Stimulated activated CD8-positive, alpha-beta memory T cell treated with anti-CD3 and anti-CD28 coated beads, Interleukin-7, amount 100 ng/mL, for 48 hours (primary cell): Measurements from ENCODE around the gene CUL1.

Experiments
- DNase-seq, 2 donors: peaks; one replicate each; pipeline ENCODE4 v3.0.0-alpha.2; 2020; ENCODE audit warnings: low read depth in 1 of 2; ENCODE audit errors: extremely low read depth in 1 of 2

CUL1 gene

DNA sequence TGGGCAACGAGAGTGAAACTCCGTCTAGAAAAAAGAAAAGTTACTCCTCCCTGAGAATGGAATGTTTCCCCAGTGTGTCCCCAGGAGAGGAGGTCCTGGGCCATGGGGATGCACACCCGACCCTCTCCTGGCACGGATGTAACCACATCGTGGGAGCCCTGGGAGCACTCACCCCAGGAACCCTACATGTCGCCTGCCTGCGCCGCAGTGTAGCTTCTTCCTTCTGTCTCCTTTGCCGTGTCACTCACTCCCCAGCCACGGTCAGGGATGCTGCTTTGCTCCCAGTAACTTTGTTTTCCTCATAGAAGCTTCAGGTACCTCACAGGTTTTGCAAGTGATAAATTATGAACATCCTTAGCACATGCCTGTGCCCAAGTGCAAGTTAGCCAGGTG lies 103.4 kb downstream of the CUL1 start:
- DNase-seq, result no peak

DNA sequence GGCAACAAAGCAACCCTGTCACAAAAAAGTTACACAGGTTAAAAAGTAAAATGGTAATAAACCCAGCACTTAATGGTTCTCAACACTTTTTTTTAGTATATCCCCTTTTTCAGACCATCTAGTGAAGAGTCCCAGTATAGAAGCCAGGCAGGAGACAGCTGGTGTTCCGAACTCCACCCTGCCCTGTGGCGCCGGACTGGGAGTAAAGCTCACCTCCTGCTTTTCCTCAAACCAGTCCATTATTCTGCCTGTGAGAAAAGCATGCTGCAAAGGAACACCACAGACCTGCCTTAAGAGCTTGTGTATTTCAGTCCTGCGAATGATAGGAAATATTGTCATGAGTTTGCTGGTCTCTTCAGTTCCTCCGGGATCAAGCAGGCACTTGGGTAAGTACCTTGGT lies 104.4 kb downstream of the CUL1 start:
- no peak for DNase-seq

DNA sequence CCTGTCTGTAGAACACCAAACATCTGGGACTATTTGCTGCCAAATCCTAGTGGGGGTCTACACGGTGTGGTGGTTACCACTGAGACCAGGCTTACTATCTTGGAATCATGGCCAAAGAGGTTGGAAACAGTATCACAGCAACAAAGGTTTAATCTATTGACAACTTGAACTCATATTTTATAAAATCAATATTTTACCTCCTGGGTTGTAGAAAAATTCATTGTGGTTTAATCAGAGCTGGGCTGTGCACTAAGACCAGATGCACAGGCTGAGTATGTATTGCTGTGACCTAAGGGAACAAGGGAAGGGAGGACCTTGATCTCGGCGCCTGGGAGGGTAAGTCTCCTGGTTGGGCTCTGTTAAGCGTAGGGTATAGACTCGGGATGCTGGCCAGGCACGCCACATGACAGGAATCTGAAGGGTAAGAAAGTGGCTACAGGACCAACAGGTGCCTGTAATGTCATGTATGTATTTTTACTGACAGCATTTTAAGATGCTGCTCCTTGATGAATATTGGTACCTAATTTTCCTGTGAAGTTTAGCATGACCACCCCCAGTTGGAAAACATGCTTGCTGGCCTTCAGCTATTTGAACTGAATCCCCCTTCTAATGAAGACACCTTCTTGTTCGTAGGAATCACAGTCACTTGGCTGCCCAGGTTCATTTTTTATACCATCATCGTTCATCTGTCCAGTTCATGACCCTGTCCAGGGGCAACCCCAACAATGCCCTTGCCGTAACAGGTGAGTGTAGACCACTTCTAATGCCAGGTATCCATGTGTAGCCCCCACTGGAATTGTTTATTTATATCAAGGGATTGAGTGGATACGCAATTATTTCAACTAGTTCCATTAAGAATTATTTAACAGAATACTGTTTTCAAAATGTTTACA lies 105.9 kb downstream of the CUL1 start:
- no peak for DNase-seq

DNA sequence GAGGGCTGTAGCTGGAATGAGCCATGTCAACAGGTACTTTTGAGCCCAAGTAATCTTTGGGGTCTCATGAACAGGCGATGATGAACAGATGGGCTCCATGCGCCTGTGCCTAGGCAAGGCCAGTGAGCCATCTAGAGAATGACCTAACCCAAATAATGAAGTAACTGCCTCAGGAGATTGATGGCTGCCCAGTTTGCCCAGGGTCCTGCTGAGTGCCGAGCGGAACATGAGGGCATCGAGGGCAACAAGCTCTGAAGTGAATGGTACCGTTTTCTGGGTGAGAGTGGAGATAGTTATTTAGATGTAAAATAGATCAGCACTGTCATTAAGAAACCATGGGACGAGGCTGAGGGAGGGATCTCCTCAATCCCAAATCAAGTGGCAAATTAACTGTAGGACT lies 107.5 kb downstream of the CUL1 start:
- DNase-seq, result no peak

DNA sequence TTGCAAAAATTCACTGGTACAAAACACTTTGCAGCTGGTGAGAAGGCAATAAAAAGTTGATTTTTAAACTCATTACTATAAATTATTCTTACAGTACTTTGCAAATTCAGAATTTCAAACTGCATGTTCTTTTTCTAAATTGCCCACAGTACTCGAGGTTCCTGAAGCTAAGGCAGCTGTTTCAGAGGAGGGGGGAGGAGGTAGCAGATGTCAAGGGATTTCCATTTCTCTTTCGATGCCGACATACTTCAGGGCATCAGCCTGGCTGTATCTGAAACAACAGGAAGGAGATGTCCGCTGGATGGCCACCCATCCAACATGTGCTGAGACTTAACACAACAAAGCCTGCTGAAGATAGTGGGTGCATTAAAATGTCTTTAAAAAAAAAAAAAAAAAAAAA lies 108.7 kb downstream of the CUL1 start:
- DNase-seq, result no peak

DNA sequence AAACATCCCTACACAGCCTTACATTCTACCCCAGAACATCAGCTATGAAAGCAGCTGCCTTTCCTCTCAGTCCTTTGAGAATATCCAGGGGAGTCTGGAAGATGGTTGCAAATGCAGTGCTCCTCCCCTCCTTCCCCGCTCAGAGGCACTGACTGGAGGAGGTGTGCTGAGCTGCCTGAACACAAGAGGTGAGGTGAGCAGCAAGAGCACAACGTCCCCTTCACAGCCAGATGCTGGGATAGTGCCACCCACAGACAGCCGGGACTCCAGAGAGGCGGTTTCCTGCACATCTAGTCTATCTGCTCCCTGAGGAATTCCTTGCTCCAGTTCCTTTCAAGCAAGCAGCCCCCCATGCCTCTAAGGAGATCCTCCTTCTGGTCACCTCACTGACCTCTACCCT lies 111.2 kb downstream of the CUL1 start:
- DNase-seq, result no peak

DNA sequence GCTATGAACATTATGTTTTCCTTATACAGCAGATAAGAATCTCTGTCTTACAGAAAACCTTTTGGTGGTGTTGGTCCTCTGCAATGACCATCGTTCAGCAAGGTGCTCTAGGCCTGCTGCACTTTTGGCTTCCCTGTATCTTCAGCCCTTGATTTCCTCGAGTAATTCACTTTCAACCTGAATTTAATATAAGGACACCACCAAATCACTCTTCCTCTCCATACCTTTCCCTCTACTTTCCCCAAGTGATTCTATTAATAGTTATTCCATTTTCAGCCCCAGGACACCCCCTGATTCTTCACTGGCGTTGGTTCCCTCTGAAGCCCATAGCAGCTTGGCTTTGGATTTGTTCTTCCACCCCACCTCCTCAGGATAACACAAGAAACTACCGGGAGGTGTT lies 113.2 kb downstream of the CUL1 start:
- DNase-seq, result no peak

DNA sequence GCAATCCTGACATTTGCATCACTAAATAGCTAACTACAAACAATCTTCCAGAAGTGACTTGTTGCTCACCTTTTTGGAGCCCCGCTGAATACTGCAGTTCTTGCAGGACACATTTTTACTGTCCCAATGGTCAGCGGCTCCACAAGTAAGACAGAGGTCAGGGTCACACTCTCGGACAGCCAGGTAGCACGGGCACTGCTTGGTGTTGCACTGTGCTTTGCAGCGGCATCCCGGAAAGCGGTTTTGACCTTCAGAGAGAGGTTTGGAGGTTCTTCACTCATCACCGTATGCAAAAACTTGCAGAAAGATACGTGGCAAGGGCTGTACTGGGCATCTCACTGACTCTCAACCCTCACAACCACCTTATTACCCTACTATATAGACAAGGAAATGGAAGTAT lies 115.2 kb downstream of the CUL1 start:
- no peak for DNase-seq

DNA sequence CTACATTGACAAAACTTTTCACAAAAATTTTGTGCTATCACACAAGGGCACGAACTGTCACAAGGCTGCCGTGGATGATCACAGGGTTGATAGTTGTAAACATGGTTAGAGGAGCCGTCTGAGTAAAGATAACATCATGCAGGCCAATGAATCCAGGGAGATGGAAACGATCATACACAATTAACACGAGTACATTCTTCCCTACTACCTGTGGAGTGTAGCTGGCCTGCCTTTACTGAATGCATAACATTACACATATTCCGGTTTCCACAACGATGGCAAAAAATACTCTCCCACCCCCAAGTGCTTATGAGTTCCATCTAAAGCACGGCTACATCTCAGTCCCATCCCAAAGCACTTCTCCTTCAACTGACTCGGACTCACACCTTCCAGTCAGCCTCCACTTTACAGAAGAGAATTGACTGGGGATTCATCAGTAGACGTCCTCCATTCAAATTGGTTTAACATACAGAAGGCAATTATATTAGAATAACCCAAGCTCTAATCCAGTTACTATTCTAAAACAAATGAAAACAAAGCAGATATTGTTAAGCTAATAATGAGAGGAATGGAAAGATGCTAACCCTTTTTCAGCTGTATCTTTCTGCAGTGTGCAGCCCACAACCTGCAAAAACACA lies 116.3 kb downstream of the CUL1 start:
- DNase-seq, result no peak

DNA sequence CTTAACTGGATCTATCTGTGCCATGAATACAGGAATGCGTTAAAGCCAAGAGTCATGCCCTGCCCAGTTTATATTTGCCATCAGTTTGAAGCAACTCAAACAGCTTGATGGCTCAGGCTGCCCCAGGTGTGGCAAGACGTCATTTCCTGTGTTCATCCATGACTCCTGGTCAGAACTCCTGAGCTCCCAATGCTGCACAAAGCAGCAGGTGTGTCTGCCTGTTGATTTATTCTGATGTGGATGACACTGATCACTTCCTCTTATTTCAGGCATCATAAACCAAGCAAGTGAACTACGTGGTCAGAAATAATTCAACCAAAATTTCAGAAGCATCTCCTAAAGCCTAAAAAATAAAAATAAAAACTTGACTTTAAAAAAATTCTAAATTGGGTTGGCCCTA lies 116.9 kb downstream of the CUL1 start:
- DNase-seq, result no peak

DNA sequence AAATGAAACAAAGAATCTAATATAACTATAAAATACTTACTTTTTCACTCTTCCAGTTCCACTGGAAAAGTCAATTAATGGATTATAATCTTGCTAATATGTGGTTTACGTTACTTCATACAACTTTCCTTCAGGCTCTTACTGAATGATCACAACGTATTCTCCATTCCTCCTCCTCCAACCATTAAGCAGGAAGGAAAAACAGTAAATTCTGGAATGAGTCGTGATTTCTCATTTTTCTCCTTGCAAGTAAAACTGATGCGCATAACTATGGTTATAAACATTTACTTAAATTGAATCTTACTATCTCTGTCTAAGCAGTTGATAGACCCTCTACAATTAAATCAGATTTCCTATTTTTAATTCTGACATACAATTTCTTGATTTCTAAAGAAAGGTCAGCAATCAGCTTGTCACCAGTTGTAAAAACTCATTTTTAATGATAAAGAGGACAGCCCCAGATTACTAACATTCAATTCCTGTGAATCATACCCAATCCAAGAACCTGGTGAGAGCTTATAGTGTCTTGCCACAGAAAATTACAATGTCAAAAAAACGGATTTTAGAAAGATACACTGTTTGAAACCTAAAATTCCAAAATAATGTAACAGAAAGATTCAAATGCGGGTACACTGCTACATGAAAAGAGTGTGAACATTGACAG lies 121.1 kb downstream of the CUL1 start:
- no peak for DNase-seq

DNA sequence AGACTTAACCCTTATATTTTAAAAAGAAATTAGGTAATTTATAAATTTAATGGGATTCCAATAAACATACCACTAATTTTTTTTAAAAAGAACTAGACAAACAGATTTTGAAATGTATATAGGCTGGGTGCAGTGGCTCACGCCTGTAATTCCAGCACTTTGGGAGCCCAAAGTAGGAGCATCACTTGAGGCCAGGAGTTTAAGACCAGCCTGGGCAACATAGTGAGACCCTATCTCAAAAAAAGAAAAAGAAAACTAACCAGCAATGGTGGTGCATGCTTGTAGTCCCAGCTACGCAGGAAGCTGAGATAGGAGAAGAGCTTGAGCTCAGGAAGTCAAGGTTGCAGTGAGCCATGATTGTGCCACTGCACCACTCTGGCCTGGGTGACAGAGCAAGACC lies 122.7 kb downstream of the CUL1 start:
- DNase-seq, result no peak

DNA sequence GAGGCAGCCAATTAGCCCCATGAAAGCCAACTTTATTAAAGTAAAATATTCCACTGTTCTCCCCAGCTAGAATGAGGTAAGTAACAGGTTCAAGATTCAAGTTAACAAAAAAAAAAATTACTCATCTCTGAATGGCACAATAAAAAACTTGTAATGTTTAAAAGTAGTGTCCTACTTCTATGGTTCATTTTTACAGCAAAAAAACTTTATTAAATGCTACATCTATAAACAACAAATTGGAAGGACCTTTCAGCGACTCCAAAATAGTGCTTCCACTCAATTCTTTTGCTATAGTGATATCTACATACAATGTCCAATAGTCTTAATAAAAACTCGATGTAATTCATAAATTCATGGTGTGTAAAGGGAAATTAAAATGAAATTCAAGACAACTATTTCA lies 126.2 kb downstream of the CUL1 start:
- no peak for DNase-seq

DNA sequence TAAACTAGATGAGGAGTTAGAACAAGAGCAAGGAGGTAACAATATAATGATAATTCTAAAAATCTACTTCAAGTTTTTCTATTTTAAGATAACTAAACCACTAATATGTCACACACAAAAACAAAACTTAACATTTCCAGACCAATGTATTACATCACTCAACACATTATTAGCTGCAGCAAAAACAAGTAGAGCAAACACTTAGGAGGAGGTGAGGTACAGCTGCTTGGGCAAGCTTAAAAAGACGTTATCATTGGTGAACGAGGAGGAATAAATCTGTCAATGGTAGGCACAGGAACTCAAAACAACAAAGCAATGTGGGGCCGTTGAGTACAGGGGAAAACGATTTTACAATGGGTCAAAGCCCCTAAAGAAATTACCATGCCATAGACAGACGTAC lies 126.6 kb downstream of the CUL1 start:
- DNase-seq, result no peak

DNA sequence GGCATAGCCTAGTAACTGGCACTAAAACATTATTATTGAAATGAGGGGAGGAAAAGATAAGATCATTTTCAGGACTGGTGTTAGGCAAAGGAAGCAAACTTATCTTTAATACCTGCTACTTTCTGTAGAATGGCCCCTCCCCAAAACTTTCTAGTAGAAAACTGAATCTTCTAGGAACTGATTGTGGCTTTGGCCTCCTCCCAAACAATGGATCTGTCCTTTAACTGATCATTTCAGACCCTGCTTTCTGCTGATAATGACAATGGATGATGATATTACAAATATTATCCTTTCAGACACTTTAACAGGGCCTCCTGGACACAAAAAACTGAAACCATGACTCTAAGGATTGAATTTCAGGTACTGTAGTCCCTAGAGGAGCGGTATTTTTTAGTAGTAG lies 130.3 kb downstream of the CUL1 start:
- DNase-seq, result no peak

DNA sequence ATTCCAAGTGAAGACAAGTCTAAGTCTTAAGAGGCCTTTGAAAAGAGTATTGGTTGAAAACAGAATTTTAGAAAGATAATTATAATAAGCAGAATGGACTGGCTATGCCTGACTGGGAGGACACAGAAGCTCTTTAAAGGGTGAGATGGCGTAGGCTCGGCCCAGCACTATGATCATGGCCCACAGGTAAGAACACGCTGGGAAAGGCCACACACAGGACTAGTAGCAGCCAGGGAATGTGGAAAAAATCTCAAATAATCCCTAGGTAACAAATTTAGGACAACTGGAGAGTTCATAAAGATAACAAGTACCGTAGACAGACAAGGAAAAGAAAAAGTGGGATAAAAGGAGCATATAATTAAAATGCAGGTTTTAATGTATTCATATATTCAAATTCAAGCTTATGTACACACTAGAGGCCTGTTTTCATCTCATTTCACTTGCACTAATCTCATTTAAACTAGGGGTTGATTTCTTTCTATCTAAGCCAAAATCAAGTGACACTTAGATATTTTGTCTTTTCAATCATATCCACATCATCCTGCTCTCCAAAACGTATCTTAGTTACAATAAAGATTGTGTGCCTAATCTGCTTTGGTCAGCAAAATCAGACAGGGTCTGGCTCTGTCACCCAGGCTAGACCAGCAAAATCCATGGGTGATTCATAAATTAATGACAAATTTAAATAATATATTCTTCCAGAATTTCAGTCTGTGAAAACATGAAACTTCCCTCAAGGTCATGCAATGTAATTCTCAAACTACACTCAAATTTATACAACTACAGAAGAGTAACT lies 132.4 kb downstream of the CUL1 start:
- DNase-seq, result no peak

DNA sequence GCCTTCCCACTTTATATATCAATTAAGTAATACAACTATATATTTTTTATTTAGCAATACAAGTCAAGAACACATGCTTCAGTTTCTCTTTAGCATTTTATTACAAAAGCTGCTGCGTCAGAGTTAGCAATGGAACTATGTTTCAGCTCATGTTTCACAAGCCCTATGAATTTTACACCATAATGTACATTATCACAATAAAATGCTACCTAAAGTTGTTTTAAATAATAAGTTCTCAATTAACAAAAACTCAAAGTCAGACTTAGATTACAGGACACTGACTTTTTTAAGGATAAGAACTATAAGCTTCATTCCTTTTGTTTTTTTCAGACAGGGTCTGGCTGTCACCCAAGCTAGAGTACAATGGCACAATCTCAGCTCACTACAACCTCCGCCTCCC lies 133.1 kb downstream of the CUL1 start:
- no peak for DNase-seq

DNA sequence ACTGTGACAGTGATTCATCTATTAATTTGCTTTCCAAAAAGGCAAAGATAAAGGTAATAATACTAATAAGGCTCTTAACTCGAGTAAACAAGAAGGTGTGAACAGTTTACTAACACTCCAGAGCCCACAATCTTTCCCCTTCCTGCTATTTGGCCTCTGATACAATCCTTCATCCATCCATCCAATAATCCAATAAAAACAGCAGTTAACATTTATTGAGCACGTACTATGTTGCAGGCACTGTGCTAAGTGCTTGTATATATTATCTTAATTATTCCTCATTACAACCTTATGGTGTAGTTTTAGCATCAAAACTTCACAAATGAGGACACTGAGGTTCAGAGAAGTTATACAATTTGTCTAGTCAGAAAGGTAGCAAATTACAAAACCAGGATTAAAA lies 135.9 kb downstream of the CUL1 start:
- no peak for DNase-seq

DNA sequence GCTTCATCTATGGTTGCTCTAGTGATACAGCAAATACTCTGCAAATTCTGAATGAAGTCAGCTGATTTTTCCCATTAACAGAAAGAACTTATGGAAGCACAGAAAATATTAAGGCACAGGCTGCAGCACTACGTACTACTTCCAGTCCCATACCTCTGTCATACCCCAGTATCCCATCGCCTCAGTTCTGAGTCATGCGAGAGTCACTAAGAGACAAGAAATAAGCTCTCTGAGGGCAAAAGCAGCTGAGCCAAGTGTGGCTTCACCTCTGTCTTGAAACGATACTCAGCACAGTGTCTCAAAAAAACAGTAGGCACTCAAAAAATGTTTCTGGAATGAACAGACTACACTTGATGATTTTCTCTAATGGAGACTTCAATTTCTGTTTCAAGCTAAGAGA lies 137.2 kb downstream of the CUL1 start:
- DNase-seq, result no peak

DNA sequence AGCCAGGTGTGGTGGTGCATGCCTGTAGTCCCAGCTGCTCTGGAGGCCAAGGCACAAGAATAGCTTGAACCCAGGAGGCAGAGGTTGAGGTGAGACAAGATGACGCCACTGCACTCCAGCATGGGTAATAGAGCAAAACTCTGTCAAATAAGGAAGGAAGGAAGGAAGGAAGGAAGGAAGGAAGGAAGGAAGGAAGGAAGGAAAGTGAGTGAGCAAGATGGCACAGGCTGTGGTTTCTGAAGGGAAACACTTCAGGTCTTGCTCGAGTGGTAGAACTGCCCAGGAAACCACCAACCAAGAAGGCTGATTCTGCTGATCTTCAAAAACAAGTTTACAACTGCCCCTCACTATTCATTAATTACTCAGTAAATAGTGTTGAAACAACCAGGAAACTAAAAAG lies 140.2 kb downstream of the CUL1 start:
- no peak for DNase-seq
